Activated naive CD8-positive, alpha-beta T cell (primary cell): Measurements from ENCODE around the gene EXOSC5.
A peak's percentile ranks its signal among the peaks of the same experiment; 100 is the strongest.
"Not testable (repeated sequence)": the region's sequence is repeated elsewhere in the genome, so short reads cannot be mapped to it uniquely, and the experiment has no call there.

Source experiments
- H3K27ac Mint-ChIP-seq: one replicate; pipeline ENCODE4 v1.8.0; 2021; ENCODE audit warnings: mixed read lengths
- H3K27me3 Mint-ChIP-seq: one replicate; pipeline ENCODE4 v1.8.0; 2021; ENCODE audit warnings: mixed read lengths
- H3K36me3 Mint-ChIP-seq: one replicate; pipeline ENCODE4 v1.8.0; 2021; ENCODE audit warnings: mixed read lengths
- H3K4me1 Mint-ChIP-seq: one replicate; pipeline ENCODE4 v1.8.0; 2021; ENCODE audit warnings: low read depth, mixed read lengths
- H3K4me3 Mint-ChIP-seq: one replicate; pipeline ENCODE4 v1.8.0; 2021; ENCODE audit warnings: mild to moderate bottlenecking, mixed read lengths
- H3K9me3 Mint-ChIP-seq: one replicate; pipeline ENCODE4 v1.8.0; 2021; ENCODE audit warnings: low read depth, mixed read lengths

Gene EXOSC5

GRCh38 chr19:41420101-41420880 is 23.1 kb upstream of the EXOSC5 start:
- no peaks in the 10 kb centered on the region for H3K27me3 Mint-ChIP-seq
- peak overlapping the region; percentile 22 for H3K27ac Mint-ChIP-seq
- no peaks in the 10 kb centered on the region for H3K4me1 Mint-ChIP-seq
- H3K9me3 Mint-ChIP-seq, result no peaks in the 10 kb centered on the region
- no peak overlapping the region for H3K4me3 Mint-ChIP-seq
- no peaks in the 10 kb centered on the region for H3K36me3 Mint-ChIP-seq

DNA sequence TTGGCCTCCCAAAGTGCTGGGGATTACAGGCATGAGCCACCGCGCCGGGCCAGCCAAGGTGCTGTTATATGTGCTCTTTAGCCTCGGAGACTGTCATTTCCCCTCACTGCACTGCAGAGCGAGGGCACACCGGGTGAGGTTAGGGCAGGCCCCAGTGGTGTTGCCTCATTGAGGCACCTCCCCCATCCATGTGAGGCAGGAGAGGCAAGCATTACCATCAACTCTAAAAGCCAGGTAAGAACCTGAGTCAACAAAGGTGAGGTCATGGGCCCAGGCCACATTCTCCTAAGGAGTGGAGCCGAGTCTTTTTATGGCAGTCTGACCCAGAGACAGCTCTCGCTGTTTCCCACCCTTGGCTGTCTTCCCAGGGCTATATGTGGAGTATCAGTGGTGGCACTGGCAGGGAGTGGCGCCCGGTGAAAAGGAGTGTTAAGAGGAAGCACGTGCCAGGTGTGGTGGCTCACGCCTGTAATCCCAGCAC is 19.1 kb upstream of the EXOSC5 start:
- Mint-ChIP-seq H3K4me1 (no peaks in the 10 kb centered on the region), H3K36me3 (peaks cover 2% of the 10 kb centered on the region), H3K27ac (no peak overlapping the region), H3K4me3 (no peak overlapping the region), H3K9me3 (no peaks in the 10 kb centered on the region), H3K27me3 (no peaks in the 10 kb centered on the region)

GRCh38 chr19:41415154-41415571 is 18.0 kb upstream of the EXOSC5 start:
- peaks cover 2% of the 10 kb centered on the region for H3K36me3 Mint-ChIP-seq
- no peaks in the 10 kb centered on the region for H3K9me3 Mint-ChIP-seq
- H3K4me1 Mint-ChIP-seq, result peaks cover under 1% of the 10 kb centered on the region
- H3K27me3 Mint-ChIP-seq, result no peaks in the 10 kb centered on the region
- H3K4me3 Mint-ChIP-seq, result no peak overlapping the region
- H3K27ac Mint-ChIP-seq, result no peak overlapping the region

- H3K9me3 Mint-ChIP-seq, result no peaks in the 10 kb centered on the region
- H3K4me1 Mint-ChIP-seq, result peaks cover 6% of the 10 kb centered on the region
- no peak overlapping the region for H3K27ac Mint-ChIP-seq
- H3K36me3 Mint-ChIP-seq, result peaks cover 2% of the 10 kb centered on the region
- no peak overlapping the region for H3K4me3 Mint-ChIP-seq
- no peaks in the 10 kb centered on the region for H3K27me3 Mint-ChIP-seq
These were observed 17.3 kb upstream of the EXOSC5 start for GRCh38 chr19:41414461-41414860.

GRCh38 chr19:41413947-41414346 is 16.8 kb upstream of the EXOSC5 start:
- no peaks in the 10 kb centered on the region for H3K27me3 Mint-ChIP-seq
- H3K27ac Mint-ChIP-seq, result no peak overlapping the region
- H3K36me3 Mint-ChIP-seq, result peaks cover 2% of the 10 kb centered on the region
- no peak overlapping the region for H3K4me3 Mint-ChIP-seq
- no peaks in the 10 kb centered on the region for H3K9me3 Mint-ChIP-seq
- peaks cover 9% of the 10 kb centered on the region for H3K4me1 Mint-ChIP-seq

- Mint-ChIP-seq H3K4me3 (no peak overlapping the region), H3K4me1 (peaks cover 9% of the 10 kb centered on the region), H3K27ac (no peak overlapping the region), H3K27me3 (no peaks in the 10 kb centered on the region), H3K9me3 (no peaks in the 10 kb centered on the region), H3K36me3 (peaks cover 2% of the 10 kb centered on the region)
These were observed 15.8 kb upstream of the EXOSC5 start for GRCh38 chr19:41412953-41413352.

GRCh38 chr19:41411968-41412265 is 14.8 kb upstream of the EXOSC5 start:
- peaks cover 2% of the 10 kb centered on the region for H3K36me3 Mint-ChIP-seq
- peaks cover 11% of the 10 kb centered on the region for H3K4me1 Mint-ChIP-seq
- H3K9me3 Mint-ChIP-seq, result no peaks in the 10 kb centered on the region
- H3K27ac Mint-ChIP-seq, result no peak overlapping the region
- H3K4me3 Mint-ChIP-seq, result no peak overlapping the region
- no peaks in the 10 kb centered on the region for H3K27me3 Mint-ChIP-seq

GRCh38 chr19:41411100-41411967 is 14.2 kb upstream of the EXOSC5 start:
- H3K4me3 Mint-ChIP-seq, result no peak overlapping the region
- peaks cover 11% of the 10 kb centered on the region for H3K4me1 Mint-ChIP-seq
- H3K9me3 Mint-ChIP-seq, result no peaks in the 10 kb centered on the region
- peaks cover 2% of the 10 kb centered on the region for H3K36me3 Mint-ChIP-seq
- H3K27ac Mint-ChIP-seq, result no peak overlapping the region
- no peaks in the 10 kb centered on the region for H3K27me3 Mint-ChIP-seq

GRCh38 chr19:41410336-41411054 is 13.3 kb upstream of the EXOSC5 start:
- Mint-ChIP-seq H3K27me3 (no peaks in the 10 kb centered on the region), H3K4me3 (no peak overlapping the region), H3K4me1 (peaks cover 11% of the 10 kb centered on the region), H3K36me3 (peaks cover 2% of the 10 kb centered on the region), H3K9me3 (no peaks in the 10 kb centered on the region), H3K27ac (no peak overlapping the region)

DNA sequence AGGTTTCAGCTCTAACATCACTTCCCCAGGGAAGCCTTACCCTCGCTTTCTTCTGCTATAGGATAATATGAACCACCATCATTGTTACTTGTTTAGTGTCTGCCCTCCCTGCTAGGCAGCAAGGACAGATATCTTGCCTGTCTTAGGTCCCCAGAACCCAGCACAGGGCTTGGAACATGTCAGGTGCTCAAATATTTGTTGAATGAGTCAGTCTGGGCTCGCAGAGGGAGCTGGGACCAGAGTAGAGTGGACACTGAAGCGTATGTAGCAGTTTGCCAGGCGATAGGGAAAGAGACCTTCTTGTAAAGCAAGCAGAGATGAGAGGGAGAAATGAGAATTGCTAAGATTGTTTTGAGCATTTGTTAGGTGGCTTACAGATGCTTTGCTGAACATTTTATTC is 12.1 kb upstream of the EXOSC5 start:
- no peaks in the 10 kb centered on the region for H3K27me3 Mint-ChIP-seq
- no peaks in the 10 kb centered on the region for H3K9me3 Mint-ChIP-seq
- H3K4me1 Mint-ChIP-seq, result peaks cover 14% of the 10 kb centered on the region
- peaks cover 2% of the 10 kb centered on the region for H3K36me3 Mint-ChIP-seq
- H3K27ac Mint-ChIP-seq, result no peak overlapping the region
- no peak overlapping the region for H3K4me3 Mint-ChIP-seq

DNA sequence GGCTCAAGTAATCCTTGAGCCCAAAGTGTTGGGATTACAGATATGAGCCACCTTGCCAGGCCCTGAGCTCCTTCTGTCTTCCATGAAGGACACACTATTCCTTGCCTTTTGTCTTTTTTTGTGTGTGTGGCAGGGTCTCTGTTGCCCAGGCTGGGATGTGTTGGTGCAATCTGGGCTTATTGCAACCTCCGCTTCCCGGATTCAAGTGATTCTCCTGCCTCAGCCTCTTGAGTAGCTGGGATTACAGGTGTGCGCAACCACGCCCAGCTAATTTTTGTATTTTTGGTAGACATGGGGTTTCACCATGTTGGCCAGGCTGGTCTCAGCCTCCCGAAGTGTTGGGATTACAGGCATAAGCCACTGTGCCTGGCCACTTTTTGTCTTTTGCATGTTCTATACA is 11.7 kb upstream of the EXOSC5 start:
- not testable (repeated sequence) for H3K27ac Mint-ChIP-seq
- peaks cover 14% of the 10 kb centered on the region for H3K4me1 Mint-ChIP-seq

DNA sequence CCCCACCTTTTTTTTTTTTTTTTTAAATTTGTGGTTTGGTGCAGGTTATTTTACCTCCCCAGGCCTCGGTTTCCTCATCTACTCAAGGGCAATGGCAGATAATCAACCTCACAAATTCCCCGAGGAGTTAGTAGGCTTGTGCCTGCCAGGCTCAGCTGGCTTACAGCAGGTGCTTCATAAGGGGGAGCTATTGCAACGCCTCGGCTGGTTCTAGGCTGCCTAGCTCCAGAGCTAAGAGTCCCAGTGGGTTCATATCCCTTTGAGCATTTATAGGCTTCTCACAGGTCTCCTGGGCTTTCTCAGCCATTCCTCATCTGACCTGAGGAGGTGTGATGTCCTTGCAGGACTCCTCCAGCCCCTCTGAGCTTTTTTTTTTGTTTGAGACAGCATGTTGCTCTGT is 11.1 kb upstream of the EXOSC5 start:
- H3K4me1 Mint-ChIP-seq, result peaks cover 16% of the 10 kb centered on the region
- no peaks in the 10 kb centered on the region for H3K9me3 Mint-ChIP-seq
- H3K27ac Mint-ChIP-seq, result no peak overlapping the region
- peaks cover 2% of the 10 kb centered on the region for H3K36me3 Mint-ChIP-seq
- no peak overlapping the region for H3K4me3 Mint-ChIP-seq
- H3K27me3 Mint-ChIP-seq, result no peaks in the 10 kb centered on the region

More for the DNA sequence above, 11.7 kb upstream of the EXOSC5 start:
- not testable (repeated sequence) for H3K9me3 Mint-ChIP-seq, H3K4me3 Mint-ChIP-seq, H3K27me3 Mint-ChIP-seq, H3K36me3 Mint-ChIP-seq

DNA sequence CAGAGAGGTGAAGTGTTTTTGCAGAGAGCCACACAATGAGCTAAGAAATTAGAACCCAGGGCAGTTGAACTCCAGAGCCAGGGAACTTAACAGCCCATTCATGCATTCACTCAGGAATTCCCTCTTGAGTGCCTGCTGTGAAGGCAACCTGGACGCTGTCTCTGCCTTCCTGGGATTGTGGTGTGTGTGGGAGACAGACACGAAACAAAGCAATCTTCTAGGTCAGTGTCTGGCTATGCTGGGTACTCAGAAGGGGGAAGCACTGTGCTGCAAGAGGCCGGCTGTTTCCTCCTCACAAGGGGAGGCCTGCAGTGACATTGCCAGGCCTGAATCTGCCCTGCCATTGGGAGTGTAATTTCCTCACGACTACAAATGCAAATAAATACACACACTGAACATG is 10.1 kb upstream of the EXOSC5 start:
- Mint-ChIP-seq H3K4me3 (no peak overlapping the region), H3K4me1 (peaks cover 19% of the 10 kb centered on the region), H3K27ac (no peak overlapping the region), H3K27me3 (no peaks in the 10 kb centered on the region), H3K36me3 (peaks cover 2% of the 10 kb centered on the region), H3K9me3 (no peaks in the 10 kb centered on the region)

- Mint-ChIP-seq H3K27me3 (no peaks in the 10 kb centered on the region), H3K27ac (no peak overlapping the region), H3K4me1 (peaks cover 24% of the 10 kb centered on the region), H3K4me3 (no peak overlapping the region), H3K9me3 (no peaks in the 10 kb centered on the region), H3K36me3 (peaks cover 2% of the 10 kb centered on the region)
These were observed 8.6 kb upstream of the EXOSC5 start for GRCh38 chr19:41405776-41406175.
